IPS-NIHi7 (cell line): ENCODE measurements around the gene C5AR2.
"Not testable (repeated sequence)": the region's sequence is repeated elsewhere in the genome, so short reads cannot be mapped to it uniquely, and the experiment has no call there.

Source experiments
- DNase-seq: peaks from one replicate; pipeline ENCODE4 v3.0.0; 2012; ENCODE audit warnings: mixed read lengths; ENCODE audit errors: extremely low spot score

The C5AR2 gene

DNA sequence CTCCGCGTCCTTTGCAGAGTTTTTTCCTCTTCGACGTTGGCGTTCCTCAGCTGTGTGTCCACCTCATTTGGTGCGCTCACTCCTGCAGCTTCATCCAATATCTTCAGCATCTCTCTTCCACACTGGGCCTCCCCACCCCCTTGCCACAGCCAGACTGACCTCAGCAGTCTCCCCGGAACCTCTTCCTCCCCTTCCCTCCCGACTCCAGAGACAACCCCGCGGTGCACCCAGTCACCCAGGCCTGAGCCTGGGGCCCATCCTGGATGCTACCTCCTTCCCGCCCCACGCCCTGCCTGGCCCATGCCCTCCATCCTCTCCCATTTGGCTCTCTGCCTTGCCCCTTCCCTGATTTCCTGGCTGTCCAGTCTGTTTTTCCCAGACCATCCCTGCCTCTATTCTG, 8.1 kb upstream of the C5AR2 start:
- DNase-seq: no peak

DNA sequence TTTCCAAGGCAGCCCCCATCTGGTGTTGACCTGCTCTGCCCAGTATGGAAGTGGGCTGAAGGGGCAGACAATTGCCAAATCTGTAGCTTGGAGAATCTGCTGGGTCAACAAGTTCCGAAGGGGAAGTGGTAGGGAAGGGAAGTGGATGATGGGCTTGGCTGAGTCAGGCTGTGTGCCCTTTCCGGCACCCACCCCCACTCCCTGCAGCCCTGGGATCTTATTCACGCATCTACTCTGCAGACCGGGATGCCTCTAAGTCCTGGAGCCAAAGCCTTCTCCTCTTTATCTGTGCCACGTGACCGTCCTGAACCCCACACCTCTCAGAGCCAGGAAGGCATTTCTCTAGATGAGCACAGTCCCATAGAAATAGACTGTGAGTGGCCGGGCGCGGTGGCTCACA, 7.5 kb upstream of the C5AR2 start:
- no peak for DNase-seq

- DNase-seq: no peak
Measured at GRCh38 chr19:47330466-47330869, 1.5 kb upstream of the C5AR2 start.

- no peak for DNase-seq
Measured at GRCh38 chr19:47331490-47331889, 485 bp upstream of the C5AR2 start.

DNA sequence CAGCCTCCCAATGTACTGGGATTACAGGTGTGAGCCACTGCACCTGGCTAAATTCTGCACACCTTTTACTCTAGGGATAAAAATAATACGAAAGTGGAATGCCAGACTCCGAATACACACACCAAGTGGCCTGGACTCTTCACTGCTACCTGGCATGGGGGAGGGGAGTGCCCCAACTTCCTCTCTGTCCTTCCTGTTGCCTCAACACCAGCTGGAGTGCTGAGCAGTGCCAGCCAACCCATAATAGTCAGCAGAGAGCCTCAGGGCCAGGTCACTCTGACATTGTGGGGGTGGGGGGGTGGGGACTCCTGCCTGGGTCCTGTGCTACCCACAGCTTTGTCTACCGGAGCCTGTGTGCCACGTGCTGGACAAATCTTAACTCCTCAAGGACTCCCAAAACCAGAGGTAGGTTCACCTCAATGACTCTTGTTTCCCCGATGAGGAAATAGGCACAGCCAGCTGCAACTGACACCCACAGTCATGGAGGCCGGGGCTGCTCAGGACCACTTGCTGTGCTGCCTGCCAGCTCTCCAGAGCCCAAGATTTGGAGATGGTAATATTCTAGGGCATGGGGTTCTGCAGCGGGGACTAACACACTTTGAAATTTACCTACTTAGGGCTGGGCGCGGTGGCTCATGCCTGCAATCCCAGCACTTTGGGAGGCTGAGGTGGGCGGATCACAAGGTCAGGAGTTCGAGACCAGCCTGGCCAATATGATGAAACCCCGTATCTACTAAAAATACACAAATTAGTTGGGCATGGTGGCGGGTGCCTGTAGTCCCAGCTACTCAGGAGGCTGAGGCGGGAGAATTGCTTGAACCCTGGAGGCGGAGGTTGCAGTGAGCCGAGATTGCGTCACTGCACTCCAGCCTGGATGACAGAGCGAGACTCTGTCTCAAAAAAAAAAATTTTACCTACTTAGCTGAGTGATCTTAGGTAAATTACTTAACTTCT, 5.1 kb downstream of the C5AR2 start:
- DNase-seq: peak; percentile 20

DNA sequence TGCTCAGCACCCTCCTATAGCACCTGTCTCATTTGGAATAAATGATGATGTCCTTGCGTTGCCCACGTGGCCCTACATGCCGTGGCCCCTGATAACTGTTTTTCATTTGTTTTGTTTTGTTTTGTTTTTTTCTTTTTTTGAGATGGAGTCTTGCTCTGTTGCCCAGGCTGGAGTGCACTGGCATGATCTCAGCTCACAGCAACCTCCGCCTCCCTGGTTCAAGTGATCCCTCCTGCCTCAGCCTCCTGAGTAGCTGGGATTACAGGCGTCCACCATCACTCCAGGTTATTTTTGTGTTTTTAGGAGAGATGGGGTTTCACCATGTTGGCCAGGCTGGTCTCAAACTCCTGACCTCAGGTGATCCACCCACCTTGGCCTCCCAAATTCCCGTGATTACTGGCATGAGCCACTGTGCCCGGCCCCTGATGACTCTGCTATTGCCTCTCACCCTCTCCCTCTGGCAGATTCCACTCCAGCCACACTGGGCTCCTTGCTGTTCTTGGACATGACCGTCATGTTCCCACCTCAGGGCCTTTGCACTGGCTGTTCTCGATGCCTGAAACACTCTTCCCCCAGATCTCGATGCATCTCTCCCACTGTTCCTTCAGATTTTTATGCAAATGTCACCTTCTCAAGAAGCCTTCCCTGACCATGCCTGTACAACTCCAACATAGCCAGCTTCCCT, 7.4 kb downstream of the C5AR2 start:
- no peak for DNase-seq

DNA sequence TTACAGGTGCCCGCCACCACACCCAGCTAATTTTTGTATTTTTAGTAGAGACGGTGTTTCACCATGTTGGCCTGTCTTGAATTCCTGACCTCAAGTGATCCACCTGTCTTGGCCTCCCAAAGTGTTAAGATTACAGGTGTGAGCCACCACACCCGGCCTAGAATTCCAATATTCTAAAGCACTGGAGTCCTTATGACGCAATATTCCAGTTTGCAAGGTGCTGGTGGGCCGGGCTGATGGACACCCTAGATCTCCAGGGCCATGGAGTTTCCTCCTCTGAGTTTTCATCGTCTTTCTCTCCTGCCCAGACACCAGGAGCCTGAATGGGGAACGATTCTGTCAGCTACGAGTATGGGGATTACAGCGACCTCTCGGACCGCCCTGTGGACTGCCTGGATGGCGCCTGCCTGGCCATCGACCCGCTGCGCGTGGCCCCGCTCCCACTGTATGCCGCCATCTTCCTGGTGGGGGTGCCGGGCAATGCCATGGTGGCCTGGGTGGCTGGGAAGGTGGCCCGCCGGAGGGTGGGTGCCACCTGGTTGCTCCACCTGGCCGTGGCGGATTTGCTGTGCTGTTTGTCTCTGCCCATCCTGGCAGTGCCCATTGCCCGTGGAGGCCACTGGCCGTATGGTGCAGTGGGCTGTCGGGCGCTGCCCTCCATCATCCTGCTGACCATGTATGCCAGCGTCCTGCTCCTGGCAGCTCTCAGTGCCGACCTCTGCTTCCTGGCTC, 8.7 kb downstream of the C5AR2 start:
- DNase-seq: no peak

DNA sequence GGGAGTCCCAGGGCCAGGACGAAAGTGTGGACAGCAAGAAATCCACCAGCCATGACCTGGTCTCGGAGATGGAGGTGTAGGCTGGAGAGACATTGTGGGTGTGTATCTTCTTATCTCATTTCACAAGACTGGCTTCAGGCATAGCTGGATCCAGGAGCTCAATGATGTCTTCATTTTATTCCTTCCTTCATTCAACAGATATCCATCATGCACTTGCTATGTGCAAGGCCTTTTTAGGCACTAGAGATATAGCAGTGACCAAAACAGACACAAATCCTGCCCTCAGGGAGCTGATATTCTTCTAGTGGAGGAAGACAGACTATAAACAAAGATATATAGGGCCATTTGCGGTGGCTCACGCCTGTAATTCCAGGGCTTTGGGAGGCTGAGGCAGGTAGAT, 9.8 kb downstream of the C5AR2 start:
- DNase-seq: no peak

DNA sequence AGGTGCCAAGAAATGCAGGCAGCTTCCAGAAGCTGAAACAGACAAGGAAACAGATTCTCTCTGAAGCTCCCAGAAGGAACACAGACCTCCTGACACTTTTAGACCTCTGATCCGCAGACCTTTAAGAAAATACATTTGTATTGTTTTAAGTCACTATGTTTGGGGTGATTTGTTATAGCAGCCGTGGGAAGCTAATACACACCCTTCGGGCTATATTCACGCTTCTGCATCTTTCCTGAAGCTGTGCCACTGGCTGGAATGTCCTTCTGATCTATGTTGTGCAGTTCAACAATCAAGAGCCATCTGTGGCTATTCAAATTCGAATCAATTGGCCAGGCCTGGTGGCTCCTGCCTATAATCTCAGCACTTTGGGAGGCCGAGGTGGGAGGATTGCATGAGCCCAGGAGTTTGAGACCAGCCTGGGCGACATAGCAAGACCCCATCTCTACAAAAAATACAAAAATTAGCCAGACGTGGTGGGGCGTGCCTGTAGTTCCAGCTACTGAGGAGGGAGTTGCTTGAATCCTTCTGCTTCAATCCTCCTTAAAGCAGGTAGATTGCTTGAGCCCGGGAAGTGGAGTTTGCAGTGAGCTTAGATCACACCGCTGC, 11.3 kb downstream of the C5AR2 start:
- no peak for DNase-seq

DNA sequence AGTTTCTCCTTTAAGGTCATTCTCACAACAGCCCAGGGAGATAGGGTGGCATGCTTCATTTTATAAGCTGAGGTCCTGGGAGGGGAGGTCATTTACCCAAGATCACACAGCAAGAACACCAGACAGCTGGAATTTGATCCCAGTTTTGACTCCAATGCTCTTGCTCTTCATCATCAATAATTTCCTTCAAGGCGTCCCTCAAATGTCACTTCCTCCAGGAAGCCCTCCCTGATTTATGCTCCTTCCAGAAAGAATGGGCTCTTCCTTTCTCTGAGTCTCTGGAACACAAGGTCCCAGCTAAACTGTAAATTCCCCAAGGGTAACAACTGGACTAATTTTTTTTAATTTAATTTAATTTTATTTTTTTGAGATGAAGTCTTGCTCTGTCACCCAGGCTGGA, 12.4 kb downstream of the C5AR2 start:
- no peak for DNase-seq

- not testable (repeated sequence) for DNase-seq
Measured at GRCh38 chr19:47346024-47346423, 14.0 kb downstream of the C5AR2 start.

- DNase-seq: peak; percentile 100
Measured at GRCh38 chr19:47348819-47349795, 17.1 kb downstream of the C5AR2 start, which contains the start of gene DHX34. DHX34 (plus strand) TSS chr19:47349315; CDS start chr19:47353031, 3,716 bp downstream.

GRCh38 chr19:47350630-47351029, 18.7 kb downstream of the C5AR2 start:
- no peak for DNase-seq

- DNase-seq: peak; percentile 64
Measured at GRCh38 chr19:47351548-47351947, 19.6 kb downstream of the C5AR2 start.

- DNase-seq: peak; percentile 7
Measured at GRCh38 chr19:47352095-47352494, 20.1 kb downstream of the C5AR2 start.

GRCh38 chr19:47353307-47353712, 21.3 kb downstream of the C5AR2 start:
- no peak for DNase-seq

DNA sequence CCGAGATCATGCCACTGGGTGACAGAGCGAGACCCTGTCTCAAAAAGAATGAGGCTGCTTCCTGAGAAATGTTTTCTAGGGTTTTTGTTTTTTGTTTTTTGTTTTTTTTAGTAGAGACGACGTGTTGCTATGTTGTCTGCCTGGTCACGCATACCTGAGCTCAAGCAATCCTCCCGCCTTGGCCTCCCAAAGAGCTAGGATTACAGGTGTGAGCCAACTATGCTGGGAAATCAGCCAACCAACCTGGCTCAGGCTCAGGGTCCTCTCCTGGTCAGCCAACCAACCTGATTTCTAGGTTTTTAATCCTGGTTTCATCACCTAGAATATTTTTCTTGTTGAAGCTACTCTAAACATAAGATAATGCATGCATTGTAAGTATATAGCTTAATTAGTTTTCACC, 24.9 kb downstream of the C5AR2 start:
- DNase-seq: no peak

DNA sequence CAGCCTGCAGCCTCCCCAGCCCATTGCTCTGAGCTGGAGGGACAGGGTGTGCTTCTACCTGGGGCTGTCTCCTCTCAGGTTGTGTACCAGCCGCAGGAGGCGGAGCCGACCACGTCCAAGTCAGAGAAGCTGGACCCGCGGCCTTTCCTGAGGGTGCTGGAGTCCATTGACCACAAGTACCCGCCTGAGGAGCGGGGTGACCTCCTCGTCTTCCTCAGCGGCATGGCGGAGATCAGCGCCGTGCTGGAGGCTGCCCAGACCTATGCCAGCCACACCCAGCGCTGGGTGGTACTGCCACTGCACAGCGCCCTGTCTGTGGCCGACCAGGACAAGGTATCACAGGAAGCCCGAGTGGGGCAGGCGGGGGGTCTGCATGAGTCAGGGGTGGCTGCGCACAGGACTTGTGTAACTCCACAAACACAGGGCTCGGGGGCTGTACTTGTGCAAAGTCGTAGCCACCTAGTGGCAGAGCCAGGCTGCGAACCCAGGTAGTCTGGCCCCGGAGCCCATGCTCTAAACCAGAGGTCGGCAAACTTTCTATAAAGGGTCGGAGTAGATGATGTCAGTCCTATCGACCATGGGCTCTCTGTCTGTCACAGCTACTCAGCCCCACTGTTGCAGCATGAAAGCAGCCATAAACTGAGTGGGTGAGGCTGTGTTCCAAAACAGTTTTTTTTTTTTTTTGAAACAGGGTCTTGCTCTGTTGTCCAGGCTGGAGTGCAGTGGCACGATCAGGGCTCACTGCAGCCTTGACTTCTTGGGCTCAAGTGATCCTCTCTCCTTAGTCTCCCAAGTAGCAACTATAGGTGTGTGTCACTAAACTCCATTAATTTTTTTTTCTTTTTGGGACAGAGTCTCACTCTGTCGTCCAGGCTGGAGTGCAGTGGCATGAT, 26.1 kb downstream of the C5AR2 start:
- DNase-seq: no peak

DNA sequence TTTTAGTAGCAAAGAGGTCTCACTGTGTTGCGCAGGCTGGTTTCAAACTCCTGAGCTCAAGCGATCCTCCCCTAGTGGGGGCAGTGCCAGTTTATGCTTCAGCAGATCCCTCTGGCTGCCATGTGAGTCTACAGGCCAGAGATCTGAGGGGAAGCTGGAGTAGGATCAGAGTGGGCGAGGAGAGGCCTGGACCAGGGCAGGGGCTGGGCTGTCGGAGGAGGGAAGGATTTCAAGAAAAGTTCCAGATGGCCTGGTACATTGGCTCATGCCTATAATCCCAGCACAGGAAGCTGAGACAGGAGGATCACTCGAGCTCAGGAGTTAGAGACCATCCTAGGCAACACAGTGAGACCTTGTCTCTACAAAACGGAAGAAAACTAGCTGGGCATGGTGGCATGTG, 27.0 kb downstream of the C5AR2 start:
- DNase-seq: no peak

- no peak for DNase-seq
Measured at GRCh38 chr19:47362321-47362720, 30.3 kb downstream of the C5AR2 start.
